ENCODE data around the gene APOE.

- TF ChIP-seq CTCF (IDR thresholded peaks at IDR 0.05) (no peak), POLR2A (IDR thresholded peaks at IDR 0.05) (no peak), EP300 (IDR thresholded peaks at IDR 0.05) (no peak), POLR2AphosphoS5 (IDR thresholded peaks at IDR 0.05) (no peak)
These were observed 22.1 kb downstream of the APOE start for GRCh38 chr19:44927746-44928145.
